SKM-1 treated with dmso at 0.1 percent for 144 hours (cell line): Measurements from ENCODE around the gene HRG.

ENCODE experiments used
- DNase-seq: peaks from one replicate; lab custom pipeline; 2025; ENCODE audit not compliant: unreplicated experiment; lab: John Stamatoyannopoulos, UW

Gene HRG

GRCh38 chr3:186719945-186720739, 54.3 kb downstream of the HRG start:
- no peak for DNase-seq

- no peak for DNase-seq
Measured at GRCh38 chr3:186722457-186722856, 56.6 kb downstream of the HRG start.

GRCh38 chr3:186724911-186725310, 59.1 kb downstream of the HRG start:
- no peak for DNase-seq
